Gastrocnemius medialis (tissue), 4 donors: ENCODE results near the gene PRUNE2.

ENCODE experiments used
- CTCF ChIP-seq, 5 experiments: fragments of 450-650 bp in 3 of 5; fragments of 200-600 bp in 2 of 5; sonication (generic) in 2 of 5; IDR thresholded peaks in 4 of 5; conservative IDR thresholded peaks in 1 of 5; 1 replicate in 4 of 5; 2 replicates in 1 of 5; pipeline ENCODE4 v1.5.1; 2016 to 2019; ENCODE audit warnings: antibody characterized with exemption in 5 of 5, mild to moderate bottlenecking in 3 of 5, moderate library complexity in 3 of 5
- POLR2A ChIP-seq, 2 donors: fragments of 450-650 bp; IDR thresholded peaks; one replicate each; pipeline ENCODE4 v1.6.1; 2017; ENCODE audit warnings: antibody characterized with exemption in 2 of 2, mild to moderate bottlenecking in 2 of 2, moderate library complexity in 2 of 2

GRCh38 chr9:76744336-76744735 lies 161.6 kb downstream of the PRUNE2 start:
- TF ChIP-seq CTCF (IDR thresholded peaks at IDR 0.05 in 4 of 5, conservative IDR thresholded peaks at IDR 0.05 in 1 of 5) (no peak), POLR2A (IDR thresholded peaks at IDR 0.05) (no peak)
